Activated effector memory CD4-positive, alpha-beta T cell treated with anti-CD3 and anti-CD28 coated beads, Interleukin-2, amount 50 U/mL, for 16 hours (primary cell): ENCODE measurements around the gene EHMT2.
A peak's percentile ranks its signal among the peaks of the same experiment; 100 is the strongest.

Experiments
- DNase-seq: peaks from one replicate; pipeline ENCODE4 v3.0.0-alpha.2; 2020

The EHMT2 gene

GRCh38 chr6:31888276-31889258, 8.9 kb downstream of the EHMT2 start:
- peak; percentile 85 for DNase-seq

GRCh38 chr6:31887173-31888007, 10.1 kb downstream of the EHMT2 start:
- DNase-seq: no peak

DNA sequence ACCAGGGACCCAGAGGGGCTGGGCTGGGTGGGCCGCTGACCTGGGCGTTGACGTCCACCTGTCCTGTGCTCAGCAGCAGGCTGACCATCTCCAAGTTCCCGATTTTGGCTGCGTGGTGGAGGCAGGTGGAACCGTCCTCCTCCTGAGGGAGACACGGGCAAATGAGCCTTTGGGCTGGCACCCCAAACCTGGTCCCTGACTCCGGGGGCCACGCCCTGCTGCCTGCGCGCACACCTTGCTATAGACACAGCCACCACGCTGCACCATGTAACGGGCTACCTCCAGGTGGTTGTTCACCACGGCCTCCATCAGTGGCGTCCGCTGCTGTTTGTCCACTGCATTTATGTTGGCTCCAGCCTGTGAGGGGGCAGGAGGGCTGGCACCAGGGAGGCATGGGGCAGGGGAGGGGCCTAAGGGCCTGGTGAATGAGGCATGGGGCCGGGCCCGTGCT, 10.9 kb downstream of the EHMT2 start:
- DNase-seq: no peak

GRCh38 chr6:31884528-31885035, 12.9 kb downstream of the EHMT2 start:
- DNase-seq: no peak

GRCh38 chr6:31883676-31884075, 13.8 kb downstream of the EHMT2 start:
- DNase-seq: no peak

- no peak for DNase-seq
Observed at GRCh38 chr6:31882344-31882743, 15.2 kb downstream of the EHMT2 start.

DNA sequence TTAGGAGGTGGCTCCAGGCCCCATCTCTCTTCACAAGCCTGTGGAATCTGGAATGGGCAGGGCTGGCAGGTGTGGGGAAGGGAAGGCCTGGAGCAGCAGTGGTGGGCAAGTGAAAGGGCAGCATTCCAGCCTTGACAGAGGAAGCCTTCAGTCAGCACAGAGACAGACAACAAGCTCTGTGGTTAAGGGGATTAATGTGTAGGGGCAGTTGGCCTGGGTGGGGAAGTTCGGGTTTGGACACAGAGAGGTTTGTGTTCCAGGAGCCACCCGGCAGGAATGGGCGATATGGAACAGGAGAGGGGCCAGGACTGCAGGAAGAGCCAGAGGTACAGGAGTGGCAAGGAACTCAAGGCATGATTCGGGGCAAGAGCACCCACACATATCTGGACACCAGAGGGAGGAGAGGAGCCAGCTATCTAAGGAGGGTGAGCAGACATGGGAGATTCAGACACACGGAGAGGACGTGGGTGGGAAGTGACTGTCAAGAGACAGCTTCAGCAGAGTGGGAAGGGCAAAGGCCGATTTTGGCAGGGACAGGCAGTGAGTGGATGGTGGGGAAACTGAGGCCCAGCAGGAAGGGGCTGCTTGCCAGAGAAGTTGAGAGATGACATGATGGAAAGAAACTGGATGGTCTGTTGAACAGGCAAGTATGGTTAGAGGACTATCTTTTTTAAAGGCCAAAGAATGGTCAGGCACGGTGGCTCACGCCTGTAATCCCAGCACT, 16.2 kb downstream of the EHMT2 start:
- no peak for DNase-seq

- no peak for DNase-seq
Observed at GRCh38 chr6:31880616-31881015, 16.9 kb downstream of the EHMT2 start.

DNA sequence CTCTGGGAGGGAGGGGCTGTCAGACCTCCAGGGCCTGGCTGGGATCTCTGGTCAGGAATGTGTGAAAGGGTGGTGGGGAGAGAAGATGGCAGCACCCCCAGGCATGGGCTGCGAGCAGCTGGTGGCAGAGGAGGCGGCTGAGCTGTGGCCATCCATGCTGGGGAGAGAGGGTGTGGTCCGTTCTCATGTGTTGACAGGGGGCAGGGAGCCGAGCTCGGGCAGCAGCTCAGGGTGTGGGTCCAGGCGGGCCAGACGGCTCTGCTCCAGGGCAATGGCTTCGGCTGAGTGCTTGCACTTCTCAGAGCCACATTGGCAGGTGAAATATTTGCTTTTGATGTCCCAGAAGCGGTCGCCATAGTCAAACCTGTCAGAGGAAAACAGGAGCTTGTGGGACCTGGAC, 17.6 kb downstream of the EHMT2 start:
- no peak for DNase-seq

DNA sequence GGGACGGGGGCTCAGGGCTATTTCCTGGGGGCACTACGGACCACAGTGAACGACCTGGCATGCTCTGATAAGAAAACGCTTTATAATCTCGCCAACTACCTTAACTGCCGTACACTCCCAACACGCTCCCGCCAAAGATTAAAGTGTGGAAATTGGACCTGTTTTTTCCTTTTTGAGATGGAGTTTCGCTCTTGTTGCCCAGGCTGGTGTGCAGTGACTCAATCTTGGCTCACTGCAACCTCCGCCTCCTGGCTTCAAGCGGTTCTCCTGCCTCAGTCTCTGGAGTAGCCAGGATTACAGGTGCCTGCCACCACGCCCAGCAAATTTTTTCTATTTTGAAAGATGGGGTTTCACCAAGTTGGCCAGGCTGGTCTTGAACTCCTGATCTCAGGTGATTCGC, 18.4 kb downstream of the EHMT2 start:
- no peak for DNase-seq

DNA sequence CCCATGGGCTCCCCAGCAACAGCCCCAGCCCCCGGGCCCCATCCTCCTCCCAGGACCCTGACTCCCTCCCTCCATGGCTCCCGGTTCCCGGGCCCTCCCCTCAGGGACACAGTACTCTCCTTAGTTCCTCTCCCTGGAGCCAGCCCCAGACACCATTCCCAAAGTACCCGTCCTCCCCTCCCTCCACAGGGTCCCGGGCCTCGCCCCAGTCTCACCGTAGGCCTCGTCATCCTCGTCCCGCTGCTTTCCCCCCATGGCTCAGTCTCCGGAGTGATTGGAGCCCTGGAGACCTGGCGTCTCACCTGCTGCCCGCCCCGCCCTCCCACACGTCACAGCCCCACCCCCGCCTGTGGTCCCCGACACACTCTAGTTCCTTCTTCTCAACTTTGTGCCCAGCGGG, 18.8 kb downstream of the EHMT2 start, which contains the start of gene SLC44A4:
Gene SLC44A4 (minus strand): TSS at position 272 of the 400 bp plus-strand sequence. CDS start 17 bp downstream, at position 255.
- no peak for DNase-seq

GRCh38 chr6:31878222-31878621, 19.3 kb downstream of the EHMT2 start:
- no peak for DNase-seq

DNA sequence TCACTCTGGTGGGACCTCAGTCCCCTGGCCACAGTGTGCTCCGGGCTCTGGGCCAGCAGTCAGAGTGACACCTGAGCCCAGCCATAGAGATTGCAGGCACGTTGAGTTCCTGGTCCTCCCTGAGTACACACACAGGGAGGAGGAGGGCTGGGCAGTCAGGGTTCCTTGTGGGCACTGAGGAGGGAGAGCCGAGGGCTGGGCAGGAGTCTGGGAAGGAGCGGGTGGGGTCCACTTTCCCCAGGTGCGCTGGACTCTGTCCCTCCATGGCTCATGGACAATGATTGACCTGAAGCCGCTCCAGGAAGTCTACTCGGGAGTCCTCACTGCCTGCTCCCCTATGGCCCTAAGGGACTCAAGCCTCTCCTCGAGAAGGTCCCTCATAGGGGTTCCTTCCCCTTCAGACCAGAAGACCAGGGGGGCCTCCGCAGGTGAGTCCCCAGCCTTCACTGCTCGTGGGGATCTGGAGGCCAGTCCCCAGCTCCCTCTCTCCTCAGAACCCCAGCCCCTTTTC, 19.8 kb downstream of the EHMT2 start:
- no peak for DNase-seq

DNA sequence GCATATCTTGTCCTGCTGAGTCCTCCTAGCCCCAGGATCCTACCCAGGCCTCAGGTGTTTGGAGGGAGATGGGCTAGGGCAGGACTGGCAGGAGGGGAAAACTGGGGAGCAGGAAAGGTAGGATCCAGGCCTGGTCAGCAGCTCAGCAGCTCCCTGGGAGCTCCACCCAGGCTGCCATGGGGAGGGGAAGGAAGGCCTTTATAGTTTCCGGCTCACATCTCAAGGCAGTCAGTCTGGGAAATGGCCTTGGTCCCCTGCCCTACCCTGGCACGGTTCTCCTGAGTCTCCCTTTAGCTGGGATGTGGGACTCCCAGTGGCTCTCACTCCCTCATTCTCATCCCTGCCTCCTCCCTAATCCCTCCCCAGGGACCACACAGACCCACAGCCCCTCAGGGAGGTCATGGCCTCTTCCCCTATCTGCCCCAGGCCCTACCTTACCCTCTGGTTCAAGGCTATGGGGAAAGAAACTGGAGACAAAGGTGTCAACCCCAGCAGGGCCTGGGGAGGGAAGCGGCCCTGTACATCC, 20.3 kb downstream of the EHMT2 start:
- no peak for DNase-seq

DNA sequence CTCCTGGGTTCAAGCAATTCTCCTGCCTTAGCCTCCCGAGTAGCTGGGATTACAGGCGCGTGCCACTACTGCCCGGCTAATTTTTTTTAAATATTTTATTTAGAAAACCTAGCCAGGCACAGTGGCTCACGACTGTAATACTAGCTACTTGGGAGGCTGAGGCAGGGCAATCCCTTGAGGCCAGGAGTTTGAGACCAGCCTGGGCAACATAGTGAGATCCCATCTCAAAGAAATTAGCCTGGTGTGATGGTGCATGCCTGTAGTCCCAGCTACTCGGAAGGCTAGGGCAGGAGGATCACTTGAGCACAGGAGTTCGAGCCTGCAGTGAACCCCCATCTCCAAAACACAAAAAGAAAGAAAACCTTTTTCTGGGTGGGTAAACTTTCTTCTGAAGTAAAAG, 21.1 kb downstream of the EHMT2 start:
- no peak for DNase-seq

DNA sequence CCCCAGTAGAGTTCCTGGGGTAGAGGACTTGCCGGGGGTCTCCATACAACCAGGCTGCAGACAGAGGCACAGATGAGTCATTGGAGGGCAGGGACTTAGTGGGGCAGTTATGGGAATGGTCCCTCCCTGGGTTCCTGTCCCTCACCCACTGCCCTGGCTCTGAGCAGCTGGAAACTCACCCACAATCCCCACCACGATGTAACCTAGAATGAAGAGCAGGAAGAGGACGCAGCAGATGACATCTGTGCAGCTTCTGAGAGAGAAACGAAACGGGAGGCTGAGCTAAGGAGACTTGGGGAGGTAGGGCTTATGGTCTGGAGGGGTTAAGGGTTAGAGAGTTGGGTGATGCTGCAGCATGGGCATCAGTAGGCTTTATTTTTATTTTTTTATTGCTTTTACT, 21.6 kb downstream of the EHMT2 start:
- no peak for DNase-seq

GRCh38 chr6:31874836-31875572, 22.5 kb downstream of the EHMT2 start:
- no peak for DNase-seq

DNA sequence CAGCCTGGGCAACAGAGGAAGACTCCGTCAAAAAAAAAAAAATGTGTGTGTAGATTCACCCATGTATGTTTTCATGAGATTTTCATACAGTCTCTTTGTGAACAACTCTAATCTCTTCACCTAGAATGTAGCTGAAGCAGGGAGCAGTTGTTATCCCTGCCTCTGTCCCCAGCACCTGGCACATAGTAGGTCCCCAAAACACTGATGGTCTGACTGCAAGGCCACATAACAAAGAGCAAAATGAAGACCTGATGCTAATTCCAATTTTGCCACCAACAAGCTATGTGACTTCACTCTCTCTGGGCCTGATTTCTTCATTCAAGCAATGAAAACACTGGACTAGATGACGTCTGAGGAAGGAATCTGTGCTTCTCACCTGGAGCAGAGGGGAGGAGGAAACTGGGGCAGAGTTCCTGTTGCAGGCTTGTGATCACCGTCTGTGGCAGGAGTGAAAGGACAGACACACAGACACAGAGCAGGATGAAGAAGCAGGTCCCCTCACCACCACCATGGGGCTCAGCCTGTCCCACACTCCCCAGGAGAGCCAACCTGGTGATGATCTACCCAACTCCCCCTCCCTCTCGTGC, 23.3 kb downstream of the EHMT2 start:
- DNase-seq: no peak

DNA sequence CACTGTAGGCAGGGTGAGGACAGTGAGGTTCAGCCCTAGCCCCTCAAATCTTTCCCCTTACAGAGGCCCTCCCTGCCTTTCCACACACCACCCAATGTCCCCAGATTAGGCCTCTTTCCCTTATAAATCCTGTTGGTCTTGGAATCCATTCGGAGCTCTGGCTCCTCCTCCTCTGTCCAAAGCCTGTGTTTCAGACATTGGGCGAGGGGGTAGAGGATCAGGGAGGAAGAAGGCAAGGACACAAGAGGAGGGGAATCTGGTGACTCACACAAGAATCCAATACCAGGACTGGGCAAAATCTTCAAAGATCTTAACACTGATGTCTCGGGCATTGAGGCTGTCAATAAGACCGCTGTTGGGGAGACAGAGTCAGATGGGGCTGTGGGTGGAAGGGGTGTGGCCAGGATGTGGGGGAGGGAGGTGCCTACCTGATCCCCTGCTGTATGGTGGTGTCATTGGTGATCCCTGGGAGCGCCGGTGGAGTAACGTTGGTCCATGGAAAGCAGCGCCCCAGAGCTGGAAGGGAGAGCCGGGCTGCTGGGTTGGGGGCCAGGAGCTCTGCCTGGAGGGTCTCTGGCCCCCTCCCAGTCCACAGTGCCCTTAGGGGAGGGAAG, 26.3 kb downstream of the EHMT2 start:
- no peak for DNase-seq

DNA sequence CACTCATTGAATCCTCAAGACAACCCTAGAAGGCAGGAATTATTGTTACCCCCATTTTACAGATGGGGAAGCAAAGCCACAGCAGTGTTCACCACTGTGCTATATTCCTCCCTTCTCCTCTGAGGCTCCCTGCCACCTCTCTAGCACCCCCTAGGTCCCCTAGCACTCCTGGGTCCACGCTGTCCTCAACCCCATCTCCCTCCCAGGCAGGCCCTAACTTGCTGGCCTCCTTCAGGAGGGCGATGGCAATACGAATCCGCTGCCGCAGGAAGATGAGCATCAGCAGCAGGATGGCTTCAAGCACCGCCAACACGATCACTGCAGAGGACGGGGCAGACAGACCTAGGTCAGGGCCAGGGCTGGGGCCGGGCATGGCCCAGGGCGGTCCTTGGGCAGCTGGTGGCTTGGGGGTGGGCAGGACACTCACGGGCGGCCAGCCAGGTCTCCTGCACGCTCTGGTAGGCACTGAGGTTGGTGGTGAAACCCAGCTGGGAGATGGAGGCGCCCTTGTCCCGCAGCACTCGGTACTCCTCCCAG, 27.0 kb downstream of the EHMT2 start:
- DNase-seq: no peak
